ENCODE results near the gene S1PR3. TPM values are rescaled to one million over a fixed set of nuclear protein-coding genes. Genes with fewer than 3 reads are reported as not detected.

The S1PR3 gene
- total and polyA plus RNA-seq, 9 of the 15 experiments (the other 6 are each of a cell fraction or from before 2014, with no cell fraction given) = 0.03 to 2.0 (median 0.29) TPM

DNA sequence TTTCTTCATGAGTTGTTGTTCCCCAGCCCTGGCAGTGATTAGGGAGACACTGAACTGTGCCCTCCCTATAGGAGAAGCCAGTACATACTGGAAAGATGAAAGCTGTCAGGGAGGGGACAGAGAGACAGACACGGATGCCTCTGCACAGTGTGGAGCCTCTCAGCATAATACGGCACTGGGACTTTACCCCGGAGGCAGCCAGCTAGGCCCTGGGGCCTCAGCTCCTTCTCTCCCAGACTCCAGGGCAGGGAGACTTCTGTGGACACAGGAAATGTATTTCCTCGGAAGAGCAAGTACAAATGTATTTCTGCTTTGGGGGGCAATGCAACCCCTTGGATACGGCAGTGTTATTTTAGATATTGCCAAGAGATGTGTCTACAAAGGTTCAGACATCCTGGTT lies 62.0 kb downstream of the S1PR3 start (continued):
- TF ChIP-seq, protein P1, sequence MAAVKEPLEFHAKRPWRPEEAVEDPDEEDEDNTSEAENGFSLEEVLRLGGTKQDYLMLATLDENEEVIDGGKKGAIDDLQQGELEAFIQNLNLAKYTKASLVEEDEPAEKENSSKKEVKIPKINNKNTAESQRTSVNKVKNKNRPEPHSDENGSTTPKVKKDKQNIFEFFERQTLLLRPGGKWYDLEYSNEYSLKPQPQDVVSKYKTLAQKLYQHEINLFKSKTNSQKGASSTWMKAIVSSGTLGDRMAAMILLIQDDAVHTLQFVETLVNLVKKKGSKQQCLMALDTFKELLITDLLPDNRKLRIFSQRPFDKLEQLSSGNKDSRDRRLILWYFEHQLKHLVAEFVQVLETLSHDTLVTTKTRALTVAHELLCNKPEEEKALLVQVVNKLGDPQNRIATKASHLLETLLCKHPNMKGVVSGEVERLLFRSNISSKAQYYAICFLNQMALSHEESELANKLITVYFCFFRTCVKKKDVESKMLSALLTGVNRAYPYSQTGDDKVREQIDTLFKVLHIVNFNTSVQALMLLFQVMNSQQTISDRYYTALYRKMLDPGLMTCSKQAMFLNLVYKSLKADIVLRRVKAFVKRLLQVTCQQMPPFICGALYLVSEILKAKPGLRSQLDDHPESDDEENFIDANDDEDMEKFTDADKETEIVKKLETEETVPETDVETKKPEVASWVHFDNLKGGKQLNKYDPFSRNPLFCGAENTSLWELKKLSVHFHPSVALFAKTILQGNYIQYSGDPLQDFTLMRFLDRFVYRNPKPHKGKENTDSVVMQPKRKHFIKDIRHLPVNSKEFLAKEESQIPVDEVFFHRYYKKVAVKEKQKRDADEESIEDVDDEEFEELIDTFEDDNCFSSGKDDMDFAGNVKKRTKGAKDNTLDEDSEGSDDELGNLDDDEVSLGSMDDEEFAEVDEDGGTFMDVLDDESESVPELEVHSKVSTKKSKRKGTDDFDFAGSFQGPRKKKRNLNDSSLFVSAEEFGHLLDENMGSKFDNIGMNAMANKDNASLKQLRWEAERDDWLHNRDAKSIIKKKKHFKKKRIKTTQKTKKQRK (IDR thresholded peaks at IDR 0.05; ENCODE audit: borderline replicate concordance, low read depth, low read length) = no peak
- TF ChIP-seq ZNF778 (CRISPR knock-in tag; IDR thresholded peaks at IDR 0.05) (no peak), ZSCAN32 (CRISPR knock-in tag; IDR thresholded peaks at IDR 0.05) (no peak), ZNF830 (CRISPR knock-in tag; IDR thresholded peaks at IDR 0.05) (no peak), ZNF766 (CRISPR knock-in tag; conservative IDR thresholded peaks at IDR 0.05) (no peak), FOXJ2 (tag; IDR thresholded peaks at IDR 0.05) (no peak), STAT5A (IDR thresholded peaks at IDR 0.05; ENCODE audit: borderline replicate concordance, low read length) (no peak), FOXK1 (CRISPR knock-in tag; IDR thresholded peaks at IDR 0.05; ENCODE audit: borderline replicate concordance) (no peak)
- TF ChIP-seq, protein P2, sequence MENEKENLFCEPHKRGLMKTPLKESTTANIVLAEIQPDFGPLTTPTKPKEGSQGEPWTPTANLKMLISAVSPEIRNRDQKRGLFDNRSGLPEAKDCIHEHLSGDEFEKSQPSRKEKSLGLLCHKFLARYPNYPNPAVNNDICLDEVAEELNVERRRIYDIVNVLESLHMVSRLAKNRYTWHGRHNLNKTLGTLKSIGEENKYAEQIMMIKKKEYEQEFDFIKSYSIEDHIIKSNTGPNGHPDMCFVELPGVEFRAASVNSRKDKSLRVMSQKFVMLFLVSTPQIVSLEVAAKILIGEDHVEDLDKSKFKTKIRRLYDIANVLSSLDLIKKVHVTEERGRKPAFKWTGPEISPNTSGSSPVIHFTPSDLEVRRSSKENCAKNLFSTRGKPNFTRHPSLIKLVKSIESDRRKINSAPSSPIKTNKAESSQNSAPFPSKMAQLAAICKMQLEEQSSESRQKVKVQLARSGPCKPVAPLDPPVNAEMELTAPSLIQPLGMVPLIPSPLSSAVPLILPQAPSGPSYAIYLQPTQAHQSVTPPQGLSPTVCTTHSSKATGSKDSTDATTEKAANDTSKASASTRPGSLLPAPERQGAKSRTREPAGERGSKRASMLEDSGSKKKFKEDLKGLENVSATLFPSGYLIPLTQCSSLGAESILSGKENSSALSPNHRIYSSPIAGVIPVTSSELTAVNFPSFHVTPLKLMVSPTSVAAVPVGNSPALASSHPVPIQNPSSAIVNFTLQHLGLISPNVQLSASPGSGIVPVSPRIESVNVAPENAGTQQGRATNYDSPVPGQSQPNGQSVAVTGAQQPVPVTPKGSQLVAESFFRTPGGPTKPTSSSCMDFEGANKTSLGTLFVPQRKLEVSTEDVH (IDR thresholded peaks at IDR 0.05; ENCODE audit: low read depth, partially characterized antibody) = no peak

Other genes with a start within 250 kb of the S1PR3 start
- gene SHC3, start 187.3 kb downstream of the S1PR3 start, total RNA-seq (2014; rRNA removed) = not detected in 2 replicates
- gene SHC3, start 187.3 kb downstream of the S1PR3 start, total RNA-seq (2014; rRNA removed; fragmentation: Illumina TruSeq; extraction: Trizol) = not detected in 2 replicates
- not detected in 2 replicates for gene SHC3, start 187.3 kb downstream of the S1PR3 start, total RNA-seq (2015; rRNA removed; fragmentation: Illumina TruSeq; extraction: Trizol)
- 0.02 TPM in 1 of 2 replicates, not detected in the other for gene SHC3, start 187.3 kb downstream of the S1PR3 start, total RNA-seq (2021)
- gene SHC3, start 187.3 kb downstream of the S1PR3 start, polyA plus RNA-seq (2011; rRNA removed) = not detected in 2 replicates
- gene SHC3, start 187.3 kb downstream of the S1PR3 start, polyA plus RNA-seq (2014; fragmentation: Illumina TruSeq; extraction: Trizol) = not detected in 2 replicates
- gene SHC3, start 187.3 kb downstream of the S1PR3 start, polyA plus RNA-seq (2014; fragmentation: Nextera tagmentation; extraction: Ambion mirVana) = not detected
- not detected in 2 replicates for gene SHC3, start 187.3 kb downstream of the S1PR3 start, polyA plus RNA-seq (2014; rRNA removed)